Lower lobe of right lung (tissue), 2 donors: Measurements from ENCODE around the gene RTL10. TPM values are rescaled to one million over a fixed set of nuclear protein-coding genes. Genes with fewer than 3 reads are reported as not detected.

Experiments
- ATAC-seq, 2 donors: fragments of 200-7000 bp; cut with Tn5 transposase; one replicate each; pipeline ENCODE4 v1.9.1; 2020 to 2022; ENCODE audit warnings: mild to moderate bottlenecking in 2 of 2, moderate library complexity in 2 of 2
- DNase-seq: peaks from one replicate; pipeline ENCODE4 v3.0.0-alpha.2; 2020
- H3K27ac ChIP-seq: fragments of 200-600 bp; one replicate; pipeline ENCODE4 v1.8.0; 2022
- H3K27me3 ChIP-seq: fragments of 200-600 bp; one replicate; pipeline ENCODE4 v1.8.0; 2022; ENCODE audit warnings: low read depth
- H3K36me3 ChIP-seq: fragments of 200-600 bp; one replicate; pipeline ENCODE4 v1.8.0; 2022; ENCODE audit warnings: mild to moderate bottlenecking
- H3K4me1 ChIP-seq: fragments of 200-600 bp; one replicate; pipeline ENCODE4 v1.8.0; 2022
- H3K4me3 ChIP-seq: fragments of 200-600 bp; one replicate; pipeline ENCODE4 v1.8.0; 2022; ENCODE audit warnings: mild to moderate bottlenecking
- H3K9me3 ChIP-seq: fragments of 200-600 bp; one replicate; pipeline ENCODE4 v1.8.0; 2022
- CTCF ChIP-seq: fragments of 200-600 bp; IDR thresholded peaks from one replicate; pipeline ENCODE4 v1.8.0; 2022; ENCODE audit warnings: antibody characterized with exemption, mild to moderate bottlenecking
- intact Hi-C: fragments of 100-400 bp; cut with DNase I; formaldehyde crosslinking; loops from one replicate; pipeline ENCODE4 v1.11.0; 2022
- total RNA-seq: library from RNA; stranded (reverse); fragmentation: NEBNext Ultra II Directional; extraction: Animal tissue kit (Norgen Biotek cat#: 25700); gene quantifications from one replicate; pipeline ENCODE4 v1.2.1, GENCODE V29; 2021
- donor health status: DM: no; HTN: yes; CAD: no; lungs with severe emphysema.

The RTL10 gene
- total RNA-seq, 1 donor from 2014 or later, result 24.3 TPM

GRCh38 chr22:19818324-19819207 is 36.1 kb downstream of the RTL10 start:
- peaks cover 21% of the 10 kb centered on the region for H3K4me1 ChIP-seq
- H3K9me3 ChIP-seq, result no peaks in the 10 kb centered on the region
- no peak for TF ChIP-seq CTCF
- H3K27me3 ChIP-seq, result no peaks in the 10 kb centered on the region
- ATAC-seq (no peak), DNase-seq (no peak)
- H3K36me3 ChIP-seq, result no peaks in the 10 kb centered on the region
- intact Hi-C loops, result no loop called here
- H3K27ac ChIP-seq, result no peak overlapping the region
- H3K4me3 ChIP-seq, result no peak overlapping the region

- H3K27me3 ChIP-seq, result no peaks in the 10 kb centered on the region
- no peak for ATAC-seq
- H3K4me1 ChIP-seq, result peaks cover 10% of the 10 kb centered on the region
- intact Hi-C loops, result no loop called here
- H3K9me3 ChIP-seq, result no peaks in the 10 kb centered on the region
- TF ChIP-seq CTCF, result no peak
- H3K27ac ChIP-seq, result no peak overlapping the region
- DNase-seq, result no peak
- H3K4me3 ChIP-seq, result no peak overlapping the region
- H3K36me3 ChIP-seq, result peaks cover 6% of the 10 kb centered on the region
These were observed 38.1 kb downstream of the RTL10 start for GRCh38 chr22:19816372-19817119.

GRCh38 chr22:19815823-19816290 is 38.8 kb downstream of the RTL10 start:
- no peak for DNase-seq
- intact Hi-C loops, result no loop called here
- no peak for TF ChIP-seq CTCF
- H3K27me3 ChIP-seq, result no peaks in the 10 kb centered on the region
- H3K36me3 ChIP-seq, result peaks cover 6% of the 10 kb centered on the region
- no peak overlapping the region for H3K4me3 ChIP-seq
- no peaks in the 10 kb centered on the region for H3K9me3 ChIP-seq
- H3K27ac ChIP-seq, result no peak overlapping the region
- ATAC-seq, result no peak
- peaks cover 10% of the 10 kb centered on the region for H3K4me1 ChIP-seq

GRCh38 chr22:19815093-19815822 is 39.4 kb downstream of the RTL10 start:
- no peak for ATAC-seq
- no peaks in the 10 kb centered on the region for H3K27me3 ChIP-seq
- DNase-seq, result no peak
- no peak overlapping the region for H3K27ac ChIP-seq
- peaks cover 10% of the 10 kb centered on the region for H3K4me1 ChIP-seq
- no peaks in the 10 kb centered on the region for H3K9me3 ChIP-seq
- TF ChIP-seq CTCF, result no peak
- H3K4me3 ChIP-seq, result no peak overlapping the region
- intact Hi-C loops, result no loop called here
- H3K36me3 ChIP-seq, result peaks cover 6% of the 10 kb centered on the region

- TF ChIP-seq CTCF, result no peak
- H3K4me1 ChIP-seq, result peaks cover 10% of the 10 kb centered on the region
- no peak overlapping the region for H3K4me3 ChIP-seq
- no peak overlapping the region for H3K27ac ChIP-seq
- no peak for DNase-seq
- H3K27me3 ChIP-seq, result no peaks in the 10 kb centered on the region
- peaks cover 6% of the 10 kb centered on the region for H3K36me3 ChIP-seq
- no peak for ATAC-seq
- intact Hi-C loops, result no loop called here
- no peaks in the 10 kb centered on the region for H3K9me3 ChIP-seq
These were observed 40.2 kb downstream of the RTL10 start for GRCh38 chr22:19814428-19814827.
